GM21825 (cell line): ENCODE measurements around the gene CTSS.
"Not testable (repeated sequence)": the region's sequence is repeated elsewhere in the genome, so short reads cannot be mapped to it uniquely, and the experiment has no call there.

ENCODE experiments used
- ATAC-seq: cut with Tn5 transposase; IDR thresholded peaks from one replicate; pipeline ENCODE4 v1.9.1; 2021; ENCODE audit warnings: mild to moderate bottlenecking, moderate library complexity; ENCODE audit not compliant: unreplicated experiment

Gene CTSS

GRCh38 chr1:150765296-150765976, at the start of gene CTSS:
CTSS (minus strand) TSS chr1:150765778; CDS start chr1:150764763, 1,015 bp downstream.
- ATAC-seq: peak; percentile 85

GRCh38 chr1:150813028-150813707, 47.6 kb upstream of the CTSS start:
- no peak for ATAC-seq

GRCh38 chr1:150810958-150811659, 45.5 kb upstream of the CTSS start:
- ATAC-seq: no peak

- ATAC-seq: no peak
Measured at GRCh38 chr1:150809651-150810050, 44.1 kb upstream of the CTSS start.

GRCh38 chr1:150808846-150809245, 43.3 kb upstream of the CTSS start:
- no peak for ATAC-seq

GRCh38 chr1:150808121-150808520, 42.5 kb upstream of the CTSS start, which contains the start of gene CTSK:
CTSK (minus strand) TSS chr1:150808260; CDS start chr1:150806805, 1,455 bp downstream.
- ATAC-seq: no peak

- no peak for ATAC-seq
Measured at GRCh38 chr1:150807249-150808023, 41.9 kb upstream of the CTSS start.

- ATAC-seq: no peak
Measured at GRCh38 chr1:150805899-150806298, 40.3 kb upstream of the CTSS start.

- no peak for ATAC-seq
Measured at GRCh38 chr1:150804671-150805070, 39.1 kb upstream of the CTSS start.

GRCh38 chr1:150799089-150799488, 33.5 kb upstream of the CTSS start:
- no peak for ATAC-seq

- ATAC-seq: no peak
Measured at GRCh38 chr1:150798525-150798924, 32.9 kb upstream of the CTSS start.

GRCh38 chr1:150796374-150796773, 30.8 kb upstream of the CTSS start:
- no peak for ATAC-seq

GRCh38 chr1:150793778-150794177, 28.2 kb upstream of the CTSS start:
- ATAC-seq: not testable (repeated sequence)

GRCh38 chr1:150793221-150793620, 27.6 kb upstream of the CTSS start:
- ATAC-seq: no peak

- no peak for ATAC-seq
Measured at GRCh38 chr1:150791585-150791984, 26.0 kb upstream of the CTSS start.

- no peak for ATAC-seq
Measured at GRCh38 chr1:150789396-150789795, 23.8 kb upstream of the CTSS start.

- ATAC-seq: no peak
Measured at GRCh38 chr1:150788946-150789345, 23.4 kb upstream of the CTSS start.

- ATAC-seq: no peak
Measured at GRCh38 chr1:150787455-150787854, 21.9 kb upstream of the CTSS start.

GRCh38 chr1:150780510-150780909, 14.9 kb upstream of the CTSS start:
- ATAC-seq: no peak

- no peak for ATAC-seq
Measured at GRCh38 chr1:150778409-150778808, 12.8 kb upstream of the CTSS start.

GRCh38 chr1:150777544-150777943, 12.0 kb upstream of the CTSS start:
- no peak for ATAC-seq
